Peyer's patch (tissue), 4 donors: ENCODE data around the gene PAK1IP1.

ENCODE experiments used
- POLR2A ChIP-seq, 2 donors: fragments of 450-650 bp; IDR thresholded peaks; one replicate each; pipeline ENCODE4 v1.5.1; 2017; ENCODE audit warnings: antibody characterized with exemption in 2 of 2, mild to moderate bottlenecking in 2 of 2, moderate library complexity in 2 of 2
- TF ChIP-seq, protein P1 (sequence below), 6 experiments: fragments of 450-650 bp in 4 of 6; fragments of 200-600 bp in 2 of 6; sonication (generic) in 1 of 6; IDR thresholded peaks; one replicate each; pipeline ENCODE4 v1.5.1; 2017 to 2019; ENCODE audit warnings: antibody characterized with exemption in 6 of 6, mild to moderate bottlenecking in 3 of 6, moderate library complexity in 1 of 6

DNA sequence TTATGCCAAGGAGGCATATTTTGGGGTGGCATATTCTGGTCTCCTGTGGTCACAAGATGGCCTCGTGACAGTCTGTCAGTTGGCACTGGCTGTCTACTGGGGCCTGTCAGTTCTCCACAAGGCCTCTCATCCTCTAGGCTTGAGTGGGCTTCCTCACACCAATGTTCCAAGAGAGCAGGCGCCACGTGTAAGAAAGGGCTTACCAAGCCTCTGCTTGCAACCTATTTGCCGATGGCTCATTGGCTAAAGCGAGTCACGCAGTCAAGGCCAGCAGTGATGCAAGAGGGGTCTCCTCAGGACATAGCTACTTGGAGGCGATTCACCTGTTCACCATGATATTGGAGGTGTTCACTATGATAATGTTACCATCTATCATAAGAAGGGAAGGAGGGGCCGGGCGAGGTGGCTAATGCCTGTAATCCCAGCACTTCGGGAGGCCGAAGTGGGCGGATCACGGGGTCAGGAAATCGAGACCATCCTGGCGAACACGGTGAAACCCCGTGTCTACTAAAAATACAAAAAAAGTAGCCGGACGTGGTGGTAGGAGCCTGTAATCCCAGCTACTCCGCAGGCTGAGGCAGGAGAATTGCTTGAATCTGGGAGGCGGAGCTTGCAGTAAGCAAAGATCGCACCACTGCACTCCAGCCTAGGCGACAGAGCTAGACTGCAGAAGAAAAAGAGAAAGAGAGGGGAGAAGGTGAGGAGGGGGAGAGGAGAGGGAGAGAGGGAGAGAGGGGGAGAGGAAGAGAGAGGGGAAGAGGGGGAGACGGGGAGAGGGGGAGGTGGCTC, 35.7 kb upstream of the PAK1IP1 start:
- TF ChIP-seq, protein P1, sequence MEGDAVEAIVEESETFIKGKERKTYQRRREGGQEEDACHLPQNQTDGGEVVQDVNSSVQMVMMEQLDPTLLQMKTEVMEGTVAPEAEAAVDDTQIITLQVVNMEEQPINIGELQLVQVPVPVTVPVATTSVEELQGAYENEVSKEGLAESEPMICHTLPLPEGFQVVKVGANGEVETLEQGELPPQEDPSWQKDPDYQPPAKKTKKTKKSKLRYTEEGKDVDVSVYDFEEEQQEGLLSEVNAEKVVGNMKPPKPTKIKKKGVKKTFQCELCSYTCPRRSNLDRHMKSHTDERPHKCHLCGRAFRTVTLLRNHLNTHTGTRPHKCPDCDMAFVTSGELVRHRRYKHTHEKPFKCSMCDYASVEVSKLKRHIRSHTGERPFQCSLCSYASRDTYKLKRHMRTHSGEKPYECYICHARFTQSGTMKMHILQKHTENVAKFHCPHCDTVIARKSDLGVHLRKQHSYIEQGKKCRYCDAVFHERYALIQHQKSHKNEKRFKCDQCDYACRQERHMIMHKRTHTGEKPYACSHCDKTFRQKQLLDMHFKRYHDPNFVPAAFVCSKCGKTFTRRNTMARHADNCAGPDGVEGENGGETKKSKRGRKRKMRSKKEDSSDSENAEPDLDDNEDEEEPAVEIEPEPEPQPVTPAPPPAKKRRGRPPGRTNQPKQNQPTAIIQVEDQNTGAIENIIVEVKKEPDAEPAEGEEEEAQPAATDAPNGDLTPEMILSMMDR (IDR thresholded peaks at IDR 0.05): no peak
- no peak for TF ChIP-seq POLR2A (IDR thresholded peaks at IDR 0.05)
